ENCODE results near the gene CEMIP.
"Not testable (repeated sequence)": the region's sequence is repeated elsewhere in the genome, so short reads cannot be mapped to it uniquely, and the experiment has no call there.

The CEMIP gene

DNA sequence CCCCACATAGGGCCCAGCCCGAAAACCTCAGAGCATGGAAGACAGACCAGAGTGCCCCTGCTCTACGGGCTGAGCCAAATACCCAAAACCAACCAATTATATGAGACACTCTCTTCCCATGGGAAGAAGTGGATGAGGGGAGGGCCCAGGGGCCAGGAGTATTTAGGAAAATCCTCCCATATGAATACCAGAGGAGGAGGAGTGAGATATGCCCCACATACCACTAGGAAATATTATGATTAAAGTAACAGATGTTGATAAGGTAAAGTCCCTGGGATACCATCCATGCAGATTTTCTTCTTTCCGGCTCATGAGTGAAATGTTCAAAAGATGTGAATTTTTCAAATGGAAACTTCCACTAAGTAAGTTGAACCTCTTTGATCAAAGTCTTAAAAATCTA, 160.0 kb downstream of the CEMIP start:
- DNase-seq, result no peak

DNA sequence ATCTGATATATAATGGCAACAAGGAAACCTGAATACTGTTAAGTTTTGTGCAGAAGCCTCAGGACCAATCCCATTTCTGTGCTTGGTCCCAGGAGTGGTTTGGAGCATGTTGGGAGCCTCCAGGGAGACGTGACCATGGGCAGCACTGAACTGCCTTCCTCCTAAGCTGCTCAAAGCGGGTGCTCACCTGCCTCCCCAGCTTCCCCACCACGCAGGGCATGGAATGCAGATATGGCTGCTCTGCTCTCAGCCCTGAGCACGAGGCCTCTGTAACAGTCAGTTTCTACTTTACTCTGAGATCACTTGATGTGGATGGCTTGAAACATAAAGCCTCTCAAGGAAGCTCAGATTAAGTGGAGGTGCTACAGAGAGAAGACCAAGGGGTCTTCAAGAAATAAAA, 161.2 kb downstream of the CEMIP start:
- DNase-seq, result no peak

DNA sequence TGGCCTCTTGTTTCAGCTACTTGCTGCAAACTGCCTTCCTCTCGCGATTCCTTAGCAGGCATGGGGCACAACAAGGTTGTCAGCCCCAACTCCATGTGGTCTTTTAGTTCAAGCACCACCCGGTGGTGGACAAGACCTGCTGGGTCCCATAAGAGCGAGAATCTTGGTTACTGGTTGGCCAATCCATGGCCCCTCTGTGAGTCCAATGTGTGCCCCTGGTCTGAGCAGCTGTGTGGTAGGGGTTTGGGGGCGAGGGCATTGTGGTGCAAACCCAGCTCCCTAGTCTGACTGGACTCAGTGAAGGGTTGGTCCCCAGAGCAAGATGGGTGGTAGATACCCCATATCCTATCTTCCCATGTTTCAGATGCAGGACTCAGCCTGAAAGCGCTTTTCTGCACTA, 161.7 kb downstream of the CEMIP start:
- no peak for DNase-seq

DNA sequence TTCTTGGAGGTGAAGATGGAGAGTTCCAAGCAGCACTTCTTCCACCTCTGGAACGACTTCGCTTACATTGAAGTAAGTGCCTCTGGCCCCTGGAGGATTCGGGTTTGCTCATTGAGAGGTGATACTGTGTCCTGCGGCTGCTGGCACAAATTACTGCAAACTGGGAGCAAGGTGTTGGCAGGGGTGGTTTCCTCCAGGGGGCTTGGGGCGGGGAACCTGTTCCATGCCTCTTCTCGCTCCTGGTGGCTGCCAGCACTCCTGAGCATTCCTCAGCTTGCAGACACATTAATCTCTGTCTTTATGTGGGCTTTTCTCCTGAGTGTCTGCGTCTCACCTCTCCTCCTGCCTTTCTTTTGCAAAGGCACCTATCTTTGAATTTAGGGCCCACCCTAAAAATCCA, 163.1 kb downstream of the CEMIP start:
- no peak for DNase-seq

DNA sequence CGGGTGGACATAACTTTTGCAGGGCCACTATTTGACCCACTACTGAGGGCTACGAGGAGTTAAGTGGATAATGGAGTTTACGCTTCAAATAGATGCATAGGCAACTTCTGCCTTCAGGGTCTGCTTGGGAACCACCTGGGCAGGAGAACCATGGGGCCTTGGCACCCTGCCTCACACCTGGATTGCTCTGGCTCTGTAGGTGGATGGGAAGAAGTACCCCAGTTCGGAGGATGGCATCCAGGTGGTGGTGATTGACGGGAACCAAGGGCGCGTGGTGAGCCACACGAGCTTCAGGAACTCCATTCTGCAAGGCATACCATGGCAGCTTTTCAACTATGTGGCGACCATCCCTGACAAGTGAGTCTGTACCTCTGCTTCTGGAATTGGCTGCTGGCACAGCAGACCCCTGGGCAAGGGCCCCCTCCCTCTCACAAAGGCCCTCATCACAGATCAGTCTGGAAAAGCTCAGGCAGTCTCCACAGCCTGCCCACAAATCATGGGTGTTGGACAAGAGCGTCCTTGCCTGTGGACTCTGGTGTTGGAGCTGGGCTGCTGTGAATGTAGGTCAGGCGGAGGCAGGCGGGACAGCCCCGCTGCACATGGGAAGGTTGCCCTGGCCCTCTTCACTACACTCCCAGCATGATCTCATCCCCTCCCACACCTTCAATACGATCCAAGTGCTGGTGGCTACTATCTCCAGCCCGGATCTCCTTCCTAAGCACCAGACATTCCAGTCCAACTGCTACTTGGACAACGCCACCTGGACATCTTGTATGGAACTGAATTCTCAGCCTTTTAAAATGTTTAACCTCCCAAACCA, 163.8 kb downstream of the CEMIP start:
- no peak for DNase-seq

DNA sequence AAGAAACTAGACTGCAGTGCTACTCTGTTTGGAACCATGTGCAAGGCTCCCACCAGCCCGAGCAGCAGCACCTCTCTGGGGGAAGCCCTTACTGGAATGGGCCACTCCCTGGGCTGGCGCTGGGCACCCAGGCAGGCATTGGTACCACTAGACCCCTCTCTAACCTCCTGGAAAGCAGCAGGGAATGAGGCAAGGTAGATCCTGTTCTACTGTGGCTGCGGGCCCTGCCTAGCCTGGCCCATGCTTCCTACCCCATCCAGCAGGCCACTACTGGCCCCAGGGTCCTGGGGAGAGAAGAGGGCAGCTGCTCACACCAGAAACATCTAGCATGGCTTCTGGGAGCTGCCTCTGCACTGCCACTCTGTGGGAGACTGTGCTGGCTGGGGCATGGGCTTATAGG, 165.6 kb downstream of the CEMIP start:
- no peak for DNase-seq

DNA sequence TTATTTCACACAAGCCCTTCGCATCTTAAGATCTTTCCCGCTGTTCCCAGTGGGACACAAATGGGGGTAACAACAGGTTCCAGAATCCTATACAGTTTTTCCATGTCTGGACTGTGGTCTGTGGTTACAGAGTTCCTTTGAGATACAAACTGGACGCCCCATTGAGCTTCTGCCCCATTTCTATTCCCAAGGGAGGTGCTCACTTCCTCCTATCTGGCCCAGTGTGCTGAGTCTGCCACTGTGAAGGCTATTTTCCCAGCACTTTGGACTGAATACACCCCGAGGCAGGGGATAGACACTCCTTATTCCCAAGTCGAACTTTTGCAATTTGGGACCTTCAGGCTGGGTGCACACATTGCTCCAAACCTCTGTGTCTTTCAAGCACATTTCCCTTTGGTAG, 166.4 kb downstream of the CEMIP start:
- no peak for DNase-seq

DNA sequence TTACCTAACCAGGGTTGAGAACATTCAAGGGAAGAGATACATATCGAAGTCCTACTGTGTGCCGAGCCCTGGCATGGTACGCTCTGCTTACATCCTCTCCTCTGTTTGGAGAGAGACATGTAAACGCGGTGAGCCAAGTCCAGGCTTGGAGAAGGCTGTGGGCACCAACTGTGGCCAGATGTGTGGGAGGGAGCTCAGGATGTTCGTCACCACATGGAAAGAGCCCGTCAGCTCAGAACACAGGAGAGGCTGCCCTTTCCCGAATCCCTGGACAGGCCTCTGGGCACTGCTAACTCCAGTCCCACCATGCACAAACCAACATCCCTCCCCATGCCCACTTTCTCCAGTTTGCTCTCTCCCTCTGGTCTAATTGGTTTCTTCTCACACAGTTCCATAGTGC, 167.4 kb downstream of the CEMIP start:
- DNase-seq, result no peak

DNA sequence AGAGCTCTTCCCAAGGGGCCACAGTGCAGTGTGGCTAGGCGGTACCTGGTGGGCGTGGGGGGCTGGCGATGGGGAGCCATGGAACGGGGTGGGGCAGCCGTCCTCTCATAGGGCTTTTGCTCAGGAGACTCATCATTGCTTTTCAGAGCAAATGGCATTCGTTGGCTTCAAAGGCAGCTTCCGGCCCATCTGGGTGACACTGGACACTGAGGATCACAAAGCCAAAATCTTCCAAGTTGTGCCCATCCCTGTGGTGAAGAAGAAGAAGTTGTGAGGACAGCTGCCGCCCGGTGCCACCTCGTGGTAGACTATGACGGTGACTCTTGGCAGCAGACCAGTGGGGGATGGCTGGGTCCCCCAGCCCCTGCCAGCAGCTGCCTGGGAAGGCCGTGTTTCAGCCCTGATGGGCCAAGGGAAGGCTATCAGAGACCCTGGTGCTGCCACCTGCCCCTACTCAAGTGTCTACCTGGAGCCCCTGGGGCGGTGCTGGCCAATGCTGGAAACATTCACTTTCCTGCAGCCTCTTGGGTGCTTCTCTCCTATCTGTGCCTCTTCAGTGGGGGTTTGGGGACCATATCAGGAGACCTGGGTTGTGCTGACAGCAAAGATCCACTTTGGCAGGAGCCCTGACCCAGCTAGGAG, 169.6 kb downstream of the CEMIP start:
- DNase-seq, result no peak

DNA sequence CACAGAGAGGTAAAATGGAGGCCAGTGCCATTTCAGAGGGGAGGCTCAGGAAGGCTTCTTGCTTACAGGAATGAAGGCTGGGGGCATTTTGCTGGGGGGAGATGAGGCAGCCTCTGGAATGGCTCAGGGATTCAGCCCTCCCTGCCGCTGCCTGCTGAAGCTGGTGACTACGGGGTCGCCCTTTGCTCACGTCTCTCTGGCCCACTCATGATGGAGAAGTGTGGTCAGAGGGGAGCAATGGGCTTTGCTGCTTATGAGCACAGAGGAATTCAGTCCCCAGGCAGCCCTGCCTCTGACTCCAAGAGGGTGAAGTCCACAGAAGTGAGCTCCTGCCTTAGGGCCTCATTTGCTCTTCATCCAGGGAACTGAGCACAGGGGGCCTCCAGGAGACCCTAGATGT, 170.6 kb downstream of the CEMIP start:
- DNase-seq, result no peak

DNA sequence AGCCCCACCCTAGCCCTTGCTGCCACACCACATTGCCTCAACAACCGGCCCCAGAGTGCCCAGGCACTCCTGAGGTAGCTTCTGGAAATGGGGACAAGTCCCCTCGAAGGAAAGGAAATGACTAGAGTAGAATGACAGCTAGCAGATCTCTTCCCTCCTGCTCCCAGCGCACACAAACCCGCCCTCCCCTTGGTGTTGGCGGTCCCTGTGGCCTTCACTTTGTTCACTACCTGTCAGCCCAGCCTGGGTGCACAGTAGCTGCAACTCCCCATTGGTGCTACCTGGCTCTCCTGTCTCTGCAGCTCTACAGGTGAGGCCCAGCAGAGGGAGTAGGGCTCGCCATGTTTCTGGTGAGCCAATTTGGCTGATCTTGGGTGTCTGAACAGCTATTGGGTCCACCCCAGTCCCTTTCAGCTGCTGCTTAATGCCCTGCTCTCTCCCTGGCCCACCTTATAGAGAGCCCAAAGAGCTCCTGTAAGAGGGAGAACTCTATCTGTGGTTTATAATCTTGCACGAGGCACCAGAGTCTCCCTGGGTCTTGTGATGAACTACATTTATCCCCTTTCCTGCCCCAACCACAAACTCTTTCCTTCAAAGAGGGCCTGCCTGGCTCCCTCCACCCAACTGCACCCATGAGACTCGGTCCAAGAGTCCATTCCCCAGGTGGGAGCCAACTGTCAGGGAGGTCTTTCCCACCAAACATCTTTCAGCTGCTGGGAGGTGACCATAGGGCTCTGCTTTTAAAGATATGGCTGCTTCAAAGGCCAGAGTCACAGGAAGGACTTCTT, 171.3 kb downstream of the CEMIP start:
- no peak for DNase-seq

DNA sequence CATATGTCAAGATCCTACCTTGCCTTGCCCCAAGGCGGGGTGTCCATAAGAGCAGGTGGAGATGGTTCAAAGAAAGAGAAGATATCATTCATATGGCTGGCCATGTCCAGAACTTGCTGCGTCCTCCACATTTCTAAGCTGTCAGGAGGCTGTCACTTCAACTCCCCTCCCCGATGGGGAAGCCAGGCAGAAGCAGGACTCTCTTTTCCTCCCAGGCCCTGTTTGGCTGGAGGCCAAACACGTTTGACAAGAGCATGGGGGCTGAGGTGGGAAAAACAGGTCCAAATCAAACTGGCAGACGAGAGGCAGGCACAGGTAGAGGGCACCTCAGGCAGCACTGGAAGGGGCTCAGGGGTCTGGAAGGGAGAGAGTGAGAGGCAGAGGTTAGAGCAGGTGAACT, 172.8 kb downstream of the CEMIP start:
- no peak for DNase-seq

DNA sequence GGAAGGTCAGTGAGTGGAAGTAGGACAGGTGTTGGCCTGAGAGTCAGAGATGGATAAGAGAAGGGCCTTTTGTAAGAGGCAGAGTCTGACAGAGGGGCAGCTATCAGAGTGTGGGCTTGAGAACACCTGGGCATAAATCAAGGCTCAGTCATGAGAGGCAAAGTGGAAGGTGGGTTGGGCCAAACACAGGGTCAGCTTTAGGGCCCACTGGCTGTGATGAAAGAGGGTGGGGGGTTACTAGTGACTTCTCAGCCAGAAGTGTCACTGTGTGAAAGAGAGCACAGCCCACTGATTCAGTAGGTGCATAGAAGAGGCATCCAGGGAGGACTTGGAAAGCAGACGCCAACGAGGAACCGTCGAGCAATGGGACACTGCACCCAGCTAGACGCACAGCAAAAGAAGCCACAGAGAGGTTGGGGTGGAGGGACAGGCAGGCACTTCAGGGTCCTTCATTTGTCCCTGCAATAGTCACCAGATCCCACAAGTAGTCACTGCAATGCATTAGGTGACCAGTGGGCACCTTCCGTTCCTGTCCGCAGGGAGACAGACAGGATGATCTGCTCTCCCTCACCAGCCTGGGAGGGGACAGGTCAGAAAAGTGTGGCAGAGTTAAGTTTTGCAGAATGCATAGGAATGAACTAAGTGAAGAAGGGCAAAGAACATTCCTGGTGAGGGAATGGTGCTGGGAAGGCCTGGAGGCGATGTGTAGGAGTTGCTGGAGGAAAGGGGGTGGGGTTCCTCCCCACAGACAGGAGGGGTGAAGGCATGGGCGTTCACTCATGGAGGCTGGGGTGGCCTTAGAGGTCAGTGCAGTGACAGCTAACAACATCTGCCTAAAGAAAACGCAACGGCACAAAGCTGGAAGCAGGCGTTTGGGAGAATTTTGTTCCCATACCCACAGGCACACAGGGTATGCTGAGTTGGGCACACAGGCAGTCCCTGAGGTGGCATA, 174.1 kb downstream of the CEMIP start:
- no peak for DNase-seq

DNA sequence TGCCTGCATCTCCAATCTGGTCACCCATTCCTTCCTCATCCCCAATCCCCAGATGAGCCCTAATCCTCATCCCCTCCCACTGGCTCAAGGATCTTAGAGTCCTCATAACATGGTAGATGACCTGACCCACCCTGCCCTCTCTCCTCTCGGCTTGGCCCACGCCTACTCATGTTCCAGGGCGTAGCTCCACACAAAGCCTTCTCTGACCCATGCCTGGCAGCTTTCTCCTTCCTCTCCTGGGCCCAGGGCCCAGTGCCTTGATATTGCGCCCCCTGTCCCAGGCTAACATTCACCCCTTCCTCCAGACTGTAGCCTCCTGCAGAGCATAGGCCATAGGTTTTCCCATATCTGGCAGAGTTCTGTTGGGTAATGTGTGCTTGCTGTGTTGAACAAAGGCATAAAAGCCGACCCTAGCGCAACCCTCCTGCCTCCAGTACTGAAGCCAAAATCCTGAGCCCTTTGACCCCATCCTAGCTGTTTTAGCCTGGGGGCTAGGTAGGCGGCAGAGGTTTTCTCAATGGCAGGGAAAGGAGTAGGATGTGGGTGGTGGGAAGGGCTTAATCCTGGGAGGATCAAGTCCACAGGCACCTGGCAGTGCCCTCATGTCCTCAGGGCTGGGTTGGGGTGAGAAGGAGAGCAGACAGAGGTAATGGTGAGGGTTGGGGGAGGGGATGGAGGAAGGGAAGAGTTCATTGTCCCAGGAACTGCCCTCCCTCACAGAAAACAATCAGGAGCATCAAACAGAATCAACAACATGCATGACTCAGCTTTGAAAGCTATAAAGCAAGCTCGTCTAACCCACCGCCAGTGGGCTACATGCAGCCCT, 175.0 kb downstream of the CEMIP start:
- DNase-seq, result no peak

DNA sequence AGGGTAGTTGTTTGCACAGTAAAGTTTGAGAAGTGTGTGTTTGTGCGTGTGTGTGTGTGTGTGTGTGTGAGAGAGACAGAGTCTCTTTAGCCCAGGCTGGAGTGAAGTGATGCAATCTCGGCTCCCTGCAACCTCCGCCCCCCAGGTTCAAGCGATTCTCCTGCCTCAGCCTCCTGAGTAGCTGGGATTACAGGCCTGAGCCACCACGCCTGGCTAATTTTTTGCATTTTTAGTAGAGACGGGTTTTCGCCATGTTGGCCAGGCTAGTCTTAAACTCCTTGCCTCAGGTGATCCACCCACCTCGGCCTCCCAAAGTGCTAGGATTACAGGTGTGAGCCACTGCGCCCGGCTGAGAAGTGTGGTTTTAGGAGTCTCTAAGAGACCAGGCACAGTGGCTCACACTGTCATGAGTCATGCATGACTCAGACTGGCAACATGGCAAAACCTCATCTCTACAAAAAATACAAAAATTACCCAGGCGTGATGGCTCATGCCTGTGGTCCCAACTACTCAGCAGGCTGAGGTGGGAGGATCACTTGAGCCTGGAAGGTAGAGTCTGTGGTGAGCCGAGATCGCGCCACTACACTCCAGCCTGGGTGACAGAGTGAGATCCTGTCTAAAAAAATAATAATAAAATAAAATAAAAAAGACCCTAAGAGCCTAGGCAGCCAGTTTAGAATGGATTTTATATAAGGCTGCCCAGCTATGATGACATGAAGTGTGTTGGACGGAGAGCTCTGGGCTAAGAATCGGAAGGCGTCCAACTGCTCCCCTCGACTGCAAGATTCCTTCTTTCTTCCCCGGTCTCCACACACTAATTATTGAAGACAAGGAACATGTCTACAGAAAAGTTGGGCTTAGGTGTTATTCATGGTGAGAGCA, 176.6 kb downstream of the CEMIP start:
- DNase-seq, result peak; percentile 10 to 14

DNA sequence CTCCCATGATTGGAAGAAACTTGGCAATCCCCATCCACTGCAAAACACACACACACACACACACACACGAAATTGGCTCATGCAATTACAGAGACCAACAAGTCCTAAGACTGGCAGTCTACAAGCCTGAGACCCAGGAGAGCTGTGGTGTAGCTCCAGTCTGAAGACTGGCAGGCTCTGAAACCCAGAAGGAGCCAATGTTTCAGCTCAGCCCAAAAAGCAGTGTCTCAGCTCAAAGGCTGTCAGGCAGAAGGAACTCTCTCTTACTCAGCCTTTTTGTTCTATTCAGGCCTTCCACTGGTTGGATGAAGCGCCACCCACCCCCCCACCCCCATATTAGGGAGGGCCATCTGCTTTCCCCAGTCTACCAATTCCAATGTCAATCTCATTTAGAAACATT, 178.4 kb downstream of the CEMIP start:
- DNase-seq, result no peak

DNA sequence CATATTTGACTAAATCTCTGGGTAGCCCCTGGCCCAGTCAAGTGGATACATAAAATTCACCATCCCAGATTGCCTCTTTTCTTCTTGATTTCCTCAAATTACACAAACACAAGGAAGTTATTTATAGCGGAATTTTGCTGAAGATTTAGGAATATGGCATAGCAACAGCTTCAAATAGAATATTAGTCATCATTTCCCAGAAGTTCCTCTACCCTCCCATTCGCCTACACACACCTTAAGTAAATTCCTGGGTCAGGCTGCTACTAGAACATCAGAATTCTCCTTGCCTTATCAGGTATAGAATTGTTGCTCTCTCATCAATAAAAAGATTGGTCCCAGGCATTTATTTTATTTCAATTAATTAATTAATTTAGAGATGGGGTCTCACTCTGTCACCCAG, 178.8 kb downstream of the CEMIP start:
- DNase-seq, result no peak

DNA sequence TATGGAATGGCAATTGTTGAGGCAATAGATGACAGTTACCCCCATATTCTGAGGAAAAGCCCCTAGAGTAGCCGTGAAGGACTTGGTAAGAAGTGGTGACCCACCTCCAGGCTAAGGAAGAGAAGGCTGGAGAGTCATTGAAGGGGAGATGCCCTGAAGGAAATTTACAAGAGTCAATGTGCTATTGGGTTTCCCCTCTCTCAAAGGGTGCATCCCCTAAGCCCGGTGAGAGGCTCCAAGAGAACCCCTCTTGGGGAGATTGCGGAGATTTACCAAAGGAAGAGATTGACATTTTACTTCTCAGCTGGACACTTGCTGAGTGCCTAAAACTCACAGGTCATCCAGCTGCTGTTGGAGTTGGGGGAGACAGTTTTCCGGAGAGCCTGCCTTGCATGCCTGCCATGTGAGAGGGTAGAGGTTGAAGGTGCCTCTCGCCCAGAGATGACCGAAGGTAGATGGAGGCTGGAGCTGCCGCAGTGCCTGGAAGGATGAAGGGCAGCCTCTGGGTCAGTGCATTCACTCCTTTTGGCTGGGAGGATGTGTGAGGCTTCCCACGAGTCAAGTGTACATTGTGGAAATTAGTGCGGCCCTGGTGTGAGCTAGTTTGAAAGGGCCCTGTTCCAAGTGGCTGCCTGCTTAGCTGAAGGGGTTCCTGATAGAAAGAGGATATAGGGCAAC, 179.8 kb downstream of the CEMIP start:
- DNase-seq, result no peak

DNA sequence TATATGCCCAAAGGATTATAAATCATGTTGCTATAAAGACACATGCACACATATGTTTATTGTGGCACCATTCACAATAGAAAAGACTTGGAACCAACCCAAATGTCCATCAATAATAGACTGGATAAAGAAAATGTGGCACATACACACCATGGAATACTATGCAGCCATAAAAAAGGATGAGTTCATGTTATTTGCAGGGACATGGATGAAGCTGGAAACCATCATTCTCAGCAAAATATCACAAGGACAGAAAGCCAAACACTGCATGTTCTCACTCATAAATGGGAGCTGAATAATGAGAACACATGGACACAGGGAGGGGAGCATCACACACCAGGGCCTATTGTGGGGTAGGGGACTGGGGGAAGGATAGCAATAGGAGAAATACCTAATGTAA, 186.3 kb downstream of the CEMIP start:
- DNase-seq, result not testable (repeated sequence)
